PC-3 (cell line): ENCODE data around the gene RAI1.

Experiments used
- EZH2 ChIP-seq: fragments of 300-600 bp; sonication (generic); IDR thresholded peaks from one replicate; pipeline ENCODE4 v1.6.1; 2017; ENCODE audit warnings: antibody characterized with exemption, mild to moderate bottlenecking, low read length; ENCODE audit not compliant: unreplicated experiment
- EZH2phosphoT487 ChIP-seq: fragments of 300-600 bp; sonication (generic); IDR thresholded peaks from 2 replicates; pipeline ENCODE4 v1.6.1; 2018; ENCODE audit warnings: mild to moderate bottlenecking, antibody characterized with exemption, low read length, borderline replicate concordance
- TF ChIP-seq, protein P1 (sequence below): fragments of 300-600 bp; sonication (generic); conservative IDR thresholded peaks from 2 replicates; pipeline ENCODE4 v1.5.1; 2017; ENCODE audit warnings: antibody characterized with exemption, low read depth, mild to moderate bottlenecking, low read length

GRCh38 chr17:17780922-17781590, 99.8 kb downstream of the RAI1 start:
- TF ChIP-seq EZH2phosphoT487: no peak
- TF ChIP-seq EZH2: no peak
- TF ChIP-seq, protein P1, sequence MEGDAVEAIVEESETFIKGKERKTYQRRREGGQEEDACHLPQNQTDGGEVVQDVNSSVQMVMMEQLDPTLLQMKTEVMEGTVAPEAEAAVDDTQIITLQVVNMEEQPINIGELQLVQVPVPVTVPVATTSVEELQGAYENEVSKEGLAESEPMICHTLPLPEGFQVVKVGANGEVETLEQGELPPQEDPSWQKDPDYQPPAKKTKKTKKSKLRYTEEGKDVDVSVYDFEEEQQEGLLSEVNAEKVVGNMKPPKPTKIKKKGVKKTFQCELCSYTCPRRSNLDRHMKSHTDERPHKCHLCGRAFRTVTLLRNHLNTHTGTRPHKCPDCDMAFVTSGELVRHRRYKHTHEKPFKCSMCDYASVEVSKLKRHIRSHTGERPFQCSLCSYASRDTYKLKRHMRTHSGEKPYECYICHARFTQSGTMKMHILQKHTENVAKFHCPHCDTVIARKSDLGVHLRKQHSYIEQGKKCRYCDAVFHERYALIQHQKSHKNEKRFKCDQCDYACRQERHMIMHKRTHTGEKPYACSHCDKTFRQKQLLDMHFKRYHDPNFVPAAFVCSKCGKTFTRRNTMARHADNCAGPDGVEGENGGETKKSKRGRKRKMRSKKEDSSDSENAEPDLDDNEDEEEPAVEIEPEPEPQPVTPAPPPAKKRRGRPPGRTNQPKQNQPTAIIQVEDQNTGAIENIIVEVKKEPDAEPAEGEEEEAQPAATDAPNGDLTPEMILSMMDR: no peak
